H1 (cell line): ENCODE measurements around the gene DNMT1.

Experiments
- CHD2 ChIP-seq: IDR thresholded peaks from 2 replicates; pipeline ENCODE4 v1.6.1; 2012; ENCODE audit warnings: low read length, improper control_type of control experiment
- GABPA ChIP-seq: IDR thresholded peaks from 2 replicates; pipeline ENCODE4 v1.6.1; 2011; ENCODE audit warnings: mild to moderate bottlenecking, low read length, moderate library complexity, borderline replicate concordance; ENCODE audit not compliant: insufficient read depth
- POLR2A ChIP-seq, 2 experiments: IDR thresholded peaks; 1 replicate in 1 of 2; 2 replicates in 1 of 2; pipeline ENCODE4 v1.6.1; 2011; ENCODE audit warnings: low read depth in 2 of 2, low read length in 2 of 2, mild to moderate bottlenecking in 2 of 2; ENCODE audit errors: control extremely low read depth in 1 of 2
- RXRA ChIP-seq: IDR thresholded peaks from 2 replicates; pipeline ENCODE4 v1.6.1; 2011; ENCODE audit warnings: low read depth, mild to moderate bottlenecking, low read length, moderate library complexity; ENCODE audit not compliant: insufficient read depth
- YY1 ChIP-seq: IDR thresholded peaks from 2 replicates; pipeline ENCODE4 v1.6.1; 2011; ENCODE audit warnings: low read depth, mild to moderate bottlenecking, low read length
- TF ChIP-seq, protein P1 (sequence below), 3 experiments: IDR thresholded peaks; 1 replicate in 2 of 3; 2 replicates in 1 of 3; pipeline versions ENCODE4 v1.5.1 to v1.6.1; 2011; ENCODE audit warnings: low read length in 3 of 3, mild to moderate bottlenecking in 3 of 3, inconsistent platforms in 2 of 3, low read depth in 1 of 3, moderate library complexity in 1 of 3; ENCODE audit not compliant: insufficient read depth in 1 of 3; ENCODE audit errors: control extremely low read depth in 1 of 3

DNA sequence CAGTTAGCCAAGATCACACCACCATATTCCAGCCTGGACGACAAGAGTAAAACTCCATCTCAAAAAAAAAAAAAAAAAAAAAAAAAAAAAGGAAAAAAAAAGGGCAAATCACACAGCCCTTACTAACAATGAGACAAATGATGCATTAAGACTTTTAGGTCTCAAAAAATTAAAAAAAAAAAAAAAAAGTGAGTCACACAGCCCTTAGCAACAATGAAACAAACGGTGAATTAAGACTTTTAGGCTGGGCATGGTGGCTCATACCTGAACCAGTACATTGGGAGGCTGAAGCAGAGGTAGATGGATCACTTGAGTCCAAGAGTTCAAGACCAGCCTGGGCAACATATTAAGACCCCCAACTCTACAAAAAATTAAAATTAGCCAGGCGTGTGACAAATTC lies 42.7 kb downstream of the DNMT1 start:
- TF ChIP-seq RXRA (no peak), POLR2A (IDR thresholded peaks at IDR 0.05; ENCODE audit: control extremely low read depth in 1 of 2, low read depth in 2 of 2, low read length in 2 of 2) (no peak), GABPA (no peak), CHD2 (no peak), YY1 (no peak)
- TF ChIP-seq, protein P1, sequence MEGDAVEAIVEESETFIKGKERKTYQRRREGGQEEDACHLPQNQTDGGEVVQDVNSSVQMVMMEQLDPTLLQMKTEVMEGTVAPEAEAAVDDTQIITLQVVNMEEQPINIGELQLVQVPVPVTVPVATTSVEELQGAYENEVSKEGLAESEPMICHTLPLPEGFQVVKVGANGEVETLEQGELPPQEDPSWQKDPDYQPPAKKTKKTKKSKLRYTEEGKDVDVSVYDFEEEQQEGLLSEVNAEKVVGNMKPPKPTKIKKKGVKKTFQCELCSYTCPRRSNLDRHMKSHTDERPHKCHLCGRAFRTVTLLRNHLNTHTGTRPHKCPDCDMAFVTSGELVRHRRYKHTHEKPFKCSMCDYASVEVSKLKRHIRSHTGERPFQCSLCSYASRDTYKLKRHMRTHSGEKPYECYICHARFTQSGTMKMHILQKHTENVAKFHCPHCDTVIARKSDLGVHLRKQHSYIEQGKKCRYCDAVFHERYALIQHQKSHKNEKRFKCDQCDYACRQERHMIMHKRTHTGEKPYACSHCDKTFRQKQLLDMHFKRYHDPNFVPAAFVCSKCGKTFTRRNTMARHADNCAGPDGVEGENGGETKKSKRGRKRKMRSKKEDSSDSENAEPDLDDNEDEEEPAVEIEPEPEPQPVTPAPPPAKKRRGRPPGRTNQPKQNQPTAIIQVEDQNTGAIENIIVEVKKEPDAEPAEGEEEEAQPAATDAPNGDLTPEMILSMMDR (IDR thresholded peaks at IDR 0.05; ENCODE audit: control extremely low read depth in 1 of 3, insufficient read depth in 1 of 3, low read depth in 1 of 3, low read length in 3 of 3), result no peak
